ENCODE measurements around the gene ACTR5.

Gene ACTR5

GRCh38 chr20:38723848-38724625 is 24.2 kb upstream of the ACTR5 start, which contains the start of gene SLC32A1:
Gene SLC32A1, plus strand, starts transcription at chr20:38724486. Its CDS starts 239 bp downstream, at chr20:38724725.
- CTCF ChIA-PET: interaction anchor here (0.7 to 2.9 kb wide), 4 partner anchors 9 to 1625 kb away, joined by 3 to 8 read pairs (median 4); no protein-coding TSS in a partner anchor
- DNase-seq (ENCODE audit: low read depth, low spot score): no peak
- TF ChIP-seq, protein P1, sequence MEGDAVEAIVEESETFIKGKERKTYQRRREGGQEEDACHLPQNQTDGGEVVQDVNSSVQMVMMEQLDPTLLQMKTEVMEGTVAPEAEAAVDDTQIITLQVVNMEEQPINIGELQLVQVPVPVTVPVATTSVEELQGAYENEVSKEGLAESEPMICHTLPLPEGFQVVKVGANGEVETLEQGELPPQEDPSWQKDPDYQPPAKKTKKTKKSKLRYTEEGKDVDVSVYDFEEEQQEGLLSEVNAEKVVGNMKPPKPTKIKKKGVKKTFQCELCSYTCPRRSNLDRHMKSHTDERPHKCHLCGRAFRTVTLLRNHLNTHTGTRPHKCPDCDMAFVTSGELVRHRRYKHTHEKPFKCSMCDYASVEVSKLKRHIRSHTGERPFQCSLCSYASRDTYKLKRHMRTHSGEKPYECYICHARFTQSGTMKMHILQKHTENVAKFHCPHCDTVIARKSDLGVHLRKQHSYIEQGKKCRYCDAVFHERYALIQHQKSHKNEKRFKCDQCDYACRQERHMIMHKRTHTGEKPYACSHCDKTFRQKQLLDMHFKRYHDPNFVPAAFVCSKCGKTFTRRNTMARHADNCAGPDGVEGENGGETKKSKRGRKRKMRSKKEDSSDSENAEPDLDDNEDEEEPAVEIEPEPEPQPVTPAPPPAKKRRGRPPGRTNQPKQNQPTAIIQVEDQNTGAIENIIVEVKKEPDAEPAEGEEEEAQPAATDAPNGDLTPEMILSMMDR (IDR thresholded peaks at IDR 0.05; ENCODE audit: insufficient read depth, low read length, missing control alignments): no peak
- H3K4me3 ChIP-seq (ENCODE audit: low read depth, low read length): no peak within 1 kb of the TSS
- POLR2A ChIA-PET: no interaction called here

GRCh38 chr20:38724626-38725147 is 23.6 kb upstream of the ACTR5 start:
- ChIA-PET POLR2A (no interaction called here), CTCF (interaction anchor here (0.7 to 2.9 kb wide), 3 partner anchors 8 to 1625 kb away, joined by 3 to 8 read pairs (median 3); no protein-coding TSS in a partner anchor)
- H3K4me3 ChIP-seq (ENCODE audit: low read depth, low read length): no peak overlapping the region
- TF ChIP-seq, protein P1 (IDR thresholded peaks at IDR 0.05; ENCODE audit: insufficient read depth, low read length, missing control alignments): no peak
- DNase-seq (ENCODE audit: low read depth, low spot score): no peak

GRCh38 chr20:38725148-38725901 is 22.9 kb upstream of the ACTR5 start:
- ChIA-PET POLR2A (no interaction called here), CTCF (interaction anchor here (0.9 to 1.5 kb wide), 2 partner anchors 9 to 10 kb away, joined by 3 read pairs; no protein-coding TSS in a partner anchor)
- no peak for DNase-seq (ENCODE audit: low read depth, low spot score)

DNA sequence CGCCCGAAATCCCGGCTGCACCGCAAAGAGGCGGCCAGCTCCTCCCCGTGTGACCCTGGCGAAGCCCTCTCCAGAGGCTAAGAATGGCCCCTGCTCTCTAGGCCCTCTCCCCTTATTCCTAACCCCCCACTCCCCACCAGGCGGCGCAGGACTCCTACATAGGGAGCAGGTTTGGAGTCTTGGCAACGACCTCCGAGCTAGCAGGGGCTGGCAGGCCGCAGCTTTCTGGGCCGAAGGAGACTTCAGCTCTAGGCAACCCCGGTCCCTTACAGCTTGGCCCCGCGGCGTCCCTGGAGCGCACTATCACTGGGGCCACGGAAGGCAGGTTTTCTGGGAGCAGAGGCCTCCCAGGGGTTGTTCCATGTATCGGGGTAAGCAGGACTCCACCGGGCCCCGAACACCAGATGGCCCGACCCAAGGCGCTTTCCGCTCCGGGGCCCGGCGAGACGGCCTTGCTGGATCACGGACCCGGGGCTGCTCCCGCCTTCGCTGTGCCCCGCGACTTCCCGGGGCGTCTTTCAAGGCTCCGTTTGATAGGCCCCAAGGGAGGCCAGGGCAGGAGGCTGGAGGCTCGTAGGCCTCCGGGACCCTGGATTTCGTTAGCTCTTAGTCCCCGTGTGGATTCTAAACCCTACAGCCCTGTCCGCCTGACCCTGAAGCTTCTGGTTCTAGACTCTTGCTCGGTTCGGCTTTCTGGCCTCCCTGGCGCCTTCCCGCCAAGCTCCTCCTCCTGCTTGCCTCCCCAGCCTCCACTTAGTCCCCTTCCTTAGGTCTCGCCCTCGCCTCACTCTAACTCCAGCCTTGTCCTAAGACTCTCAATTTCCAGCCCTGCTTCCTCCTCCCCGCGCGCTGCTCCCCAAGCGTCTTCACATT is 22.1 kb upstream of the ACTR5 start:
- no peak for DNase-seq (ENCODE audit: low read depth, low spot score)
- CTCF ChIA-PET: interaction anchor here (0.9 to 1.9 kb wide), 3 partner anchors 8 to 26 kb away, joined by 3 to 5 read pairs (median 3); no protein-coding TSS in a partner anchor
- TF ChIP-seq, protein P1 (IDR thresholded peaks at IDR 0.05; ENCODE audit: insufficient read depth, low read length, missing control alignments): peak; percentile 33
- POLR2A ChIA-PET: no interaction called here
- H3K4me3 ChIP-seq (ENCODE audit: low read depth, low read length): no peak overlapping the region

More at GRCh38 chr20:38725148-38725901, 22.9 kb upstream of the ACTR5 start:
- H3K4me3 ChIP-seq (ENCODE audit: low read depth, low read length): no peak overlapping the region
- TF ChIP-seq, protein P1 (IDR thresholded peaks at IDR 0.05; ENCODE audit: insufficient read depth, low read length, missing control alignments): no peak

GRCh38 chr20:38726804-38727606 is 21.3 kb upstream of the ACTR5 start:
- POLR2A ChIA-PET: no interaction called here
- CTCF ChIA-PET: interaction anchor here (1.5 to 1.9 kb wide), 2 partner anchors 9 to 25 kb away, joined by 3 to 5 read pairs; no protein-coding TSS in a partner anchor
- no peak for DNase-seq (ENCODE audit: low read depth, low spot score)
- no peak overlapping the region for H3K4me3 ChIP-seq (ENCODE audit: low read depth, low read length)
- TF ChIP-seq, protein P1 (IDR thresholded peaks at IDR 0.05; ENCODE audit: insufficient read depth, low read length, missing control alignments): peak; percentile 32

All from AG04449 (cell line).